Measurements from ENCODE around the gene INHBE. TPM values are rescaled to one million over a fixed set of nuclear protein-coding genes. Genes with fewer than 3 reads are reported as not detected.
"Not testable (repeated sequence)": the region's sequence is repeated elsewhere in the genome, so short reads cannot be mapped to it uniquely, and the experiment has no call there.

The INHBE gene
- total and polyA plus RNA-seq, 2 experiments from 2014 or later = 5.6 to 29.0 TPM

- not testable (repeated sequence) for DNase-seq (ENCODE audit: low spot score); H3K27ac ChIP-seq (ENCODE audit: low read depth); H3K4me3 Mint-ChIP-seq; H3K4me1 ChIP-seq (ENCODE audit: insufficient read depth); H3K9me2 ChIP-seq (ENCODE audit: insufficient read depth); H3K27me3 ChIP-seq (ENCODE audit: insufficient read depth); H2AFZ ChIP-seq; H3K9me3 Mint-ChIP-seq; H3K4me3 ChIP-seq; H3K4me1 Mint-ChIP-seq; ATAC-seq; H3K27ac Mint-ChIP-seq; H3K4me2 ChIP-seq
- peaks cover 86% of the 10 kb centered on the region for H3K36me3 Mint-ChIP-seq (ENCODE audit: low read depth)
- H4K20me1 ChIP-seq (replicated peaks; ENCODE audit: insufficient read depth) = peaks cover 18% of the 10 kb centered on the region
- peaks cover 14% of the 10 kb centered on the region for H3K27me3 Mint-ChIP-seq (ENCODE audit: insufficient read depth, low read depth, poor library complexity)
- H3K79me2 ChIP-seq (replicated peaks; ENCODE audit: insufficient read depth) = peaks cover 14% of the 10 kb centered on the region; the same call in 1 of the 2 replicates
- peaks cover 82% of the 10 kb centered on the region for H3K36me3 ChIP-seq (ENCODE audit: insufficient read depth)
- peaks cover 32% of the 10 kb centered on the region for H3F3A ChIP-seq (replicated peaks; ENCODE audit: low read depth)
Measured at GRCh38 chr12:57506541-57506940, 51.4 kb downstream of the INHBE start.

Small RNA genes within 50 kb of the gene (small RNA-seq; reads per million reads assigned to genes)
- not detected for gene RNU6-879P (ENCODE audit: low replicate concordance)

Other genes starting within 250 kb of the INHBE start
- gene NXPH4, start 238.5 kb upstream of the INHBE start, total RNA-seq (2014; rRNA removed; shearing (Covaris generic)) = 1.5 and 4.5 TPM in 2 replicates
- 0.89 and 1.1 TPM in 2 replicates for gene NXPH4, start 238.5 kb upstream of the INHBE start, polyA plus RNA-seq (2016; fragmentation: Nextera tagmentation; extraction: Ambion mirVana)
- gene SHMT2, start 225.6 kb upstream of the INHBE start, total RNA-seq (2014; rRNA removed; shearing (Covaris generic)) = 363 and 387 TPM in 2 replicates
- 125 and 131 TPM in 2 replicates for gene SHMT2, start 225.6 kb upstream of the INHBE start, polyA plus RNA-seq (2016; fragmentation: Nextera tagmentation; extraction: Ambion mirVana)
- 1.2 and 3.0 TPM in 2 replicates for gene STAC3, start 204.1 kb upstream of the INHBE start, total RNA-seq (2014; rRNA removed; shearing (Covaris generic))
- gene STAC3, start 204.1 kb upstream of the INHBE start, polyA plus RNA-seq (2016; fragmentation: Nextera tagmentation; extraction: Ambion mirVana) = 0.48 and 0.59 TPM in 2 replicates
- 17.7 and 19.6 TPM in 2 replicates for gene R3HDM2, start 24.3 kb upstream of the INHBE start, total RNA-seq (2014; rRNA removed; shearing (Covaris generic))
- 9.6 and 10.2 TPM in 2 replicates for gene R3HDM2, start 24.3 kb upstream of the INHBE start, polyA plus RNA-seq (2016; fragmentation: Nextera tagmentation; extraction: Ambion mirVana)
- gene INHBC, start 20.5 kb upstream of the INHBE start, total RNA-seq (2014; rRNA removed; shearing (Covaris generic)) = not detected in 2 replicates
- gene INHBC, start 20.5 kb upstream of the INHBE start, polyA plus RNA-seq (2016; fragmentation: Nextera tagmentation; extraction: Ambion mirVana) = 0.53 TPM in 1 of 2 replicates, not detected in the other
- 16.1 and 18.1 TPM in 2 replicates for gene GLI1, start 4.5 kb downstream of the INHBE start, total RNA-seq (2014; rRNA removed; shearing (Covaris generic))
- gene GLI1, start 4.5 kb downstream of the INHBE start, polyA plus RNA-seq (2016; fragmentation: Nextera tagmentation; extraction: Ambion mirVana) = 4.8 and 5.6 TPM in 2 replicates
- gene ARHGAP9, start 24.6 kb downstream of the INHBE start, total RNA-seq (2014; rRNA removed; shearing (Covaris generic)) = 4.6 and 7.1 TPM in 2 replicates
- 4.5 and 4.9 TPM in 2 replicates for gene ARHGAP9, start 24.6 kb downstream of the INHBE start, polyA plus RNA-seq (2016; fragmentation: Nextera tagmentation; extraction: Ambion mirVana)
- 247 and 266 TPM in 2 replicates for gene MARS1, start 32.8 kb downstream of the INHBE start, total RNA-seq (2014; rRNA removed; shearing (Covaris generic))
- gene MARS1, start 32.8 kb downstream of the INHBE start, polyA plus RNA-seq (2016; fragmentation: Nextera tagmentation; extraction: Ambion mirVana) = 351 and 389 TPM in 2 replicates
- gene DDIT3, start 65.2 kb downstream of the INHBE start, total RNA-seq (2014; rRNA removed; shearing (Covaris generic)) = 3.9 and 4.1 TPM in 2 replicates
- 11.7 and 12.5 TPM in 2 replicates for gene DDIT3, start 65.2 kb downstream of the INHBE start, polyA plus RNA-seq (2016; fragmentation: Nextera tagmentation; extraction: Ambion mirVana)
- 12.5 and 16.9 TPM in 2 replicates for gene MBD6, start 67.5 kb downstream of the INHBE start, total RNA-seq (2014; rRNA removed; shearing (Covaris generic))
- gene MBD6, start 67.5 kb downstream of the INHBE start, polyA plus RNA-seq (2016; fragmentation: Nextera tagmentation; extraction: Ambion mirVana) = 17.1 and 18.3 TPM in 2 replicates
- 134 and 157 TPM in 2 replicates for gene DCTN2, start 91.9 kb downstream of the INHBE start, total RNA-seq (2014; rRNA removed; shearing (Covaris generic))
- gene DCTN2, start 91.9 kb downstream of the INHBE start, polyA plus RNA-seq (2016; fragmentation: Nextera tagmentation; extraction: Ambion mirVana) = 56.1 and 62.3 TPM in 2 replicates
- 16.5 and 21.3 TPM in 2 replicates for gene KIF5A, start 94.7 kb downstream of the INHBE start, total RNA-seq (2014; rRNA removed; shearing (Covaris generic))
- gene KIF5A, start 94.7 kb downstream of the INHBE start, polyA plus RNA-seq (2016; fragmentation: Nextera tagmentation; extraction: Ambion mirVana) = 9.1 and 11.1 TPM in 2 replicates
- gene PIP4K2C, start 135.9 kb downstream of the INHBE start, total RNA-seq (2014; rRNA removed; shearing (Covaris generic)) = 26.4 and 30.6 TPM in 2 replicates
- 10.5 and 10.8 TPM in 2 replicates for gene PIP4K2C, start 135.9 kb downstream of the INHBE start, polyA plus RNA-seq (2016; fragmentation: Nextera tagmentation; extraction: Ambion mirVana)
- gene DTX3, start 149.5 kb downstream of the INHBE start, total RNA-seq (2014; rRNA removed; shearing (Covaris generic)) = 37.8 and 46.6 TPM in 2 replicates
- 16.7 and 22.8 TPM in 2 replicates for gene DTX3, start 149.5 kb downstream of the INHBE start, polyA plus RNA-seq (2016; fragmentation: Nextera tagmentation; extraction: Ambion mirVana)
- 9.9 and 10.2 TPM in 2 replicates for gene ARHGEF25, start 156.1 kb downstream of the INHBE start, total RNA-seq (2014; rRNA removed; shearing (Covaris generic))
- gene ARHGEF25, start 156.1 kb downstream of the INHBE start, polyA plus RNA-seq (2016; fragmentation: Nextera tagmentation; extraction: Ambion mirVana) = 0.53 TPM in 1 of 2 replicates, not detected in the other
- gene B4GALNT1, start 177.9 kb downstream of the INHBE start, total RNA-seq (2014; rRNA removed; shearing (Covaris generic)) = 2.4 and 2.8 TPM in 2 replicates
- gene B4GALNT1, start 177.9 kb downstream of the INHBE start, polyA plus RNA-seq (2016; fragmentation: Nextera tagmentation; extraction: Ambion mirVana) = 1.3 and 1.4 TPM in 2 replicates
- 66.1 and 79.7 TPM in 2 replicates for gene OS9, start 238.8 kb downstream of the INHBE start, total RNA-seq (2014; rRNA removed; shearing (Covaris generic))
- gene OS9, start 238.8 kb downstream of the INHBE start, polyA plus RNA-seq (2016; fragmentation: Nextera tagmentation; extraction: Ambion mirVana) = 27.5 and 29.3 TPM in 2 replicates